Lower lobe of right lung (tissue), 2 donors: ENCODE measurements around the gene SH3GL1. TPM values are rescaled to one million over a fixed set of nuclear protein-coding genes. Genes with fewer than 3 reads are reported as not detected.
A peak's percentile ranks its signal among the peaks of the same experiment; 100 is the strongest.

Experiments used
- ATAC-seq, 2 donors: fragments of 200-7000 bp; cut with Tn5 transposase; one replicate each; pipeline ENCODE4 v1.9.1; 2020 to 2022; ENCODE audit warnings: mild to moderate bottlenecking in 2 of 2, moderate library complexity in 2 of 2
- DNase-seq: peaks from one replicate; pipeline ENCODE4 v3.0.0-alpha.2; 2020
- H3K27ac ChIP-seq: fragments of 200-600 bp; one replicate; pipeline ENCODE4 v1.8.0; 2022
- H3K27me3 ChIP-seq: fragments of 200-600 bp; one replicate; pipeline ENCODE4 v1.8.0; 2022; ENCODE audit warnings: low read depth
- H3K36me3 ChIP-seq: fragments of 200-600 bp; one replicate; pipeline ENCODE4 v1.8.0; 2022; ENCODE audit warnings: mild to moderate bottlenecking
- H3K4me1 ChIP-seq: fragments of 200-600 bp; one replicate; pipeline ENCODE4 v1.8.0; 2022
- H3K4me3 ChIP-seq: fragments of 200-600 bp; one replicate; pipeline ENCODE4 v1.8.0; 2022; ENCODE audit warnings: mild to moderate bottlenecking
- H3K9me3 ChIP-seq: fragments of 200-600 bp; one replicate; pipeline ENCODE4 v1.8.0; 2022
- CTCF ChIP-seq: fragments of 200-600 bp; IDR thresholded peaks from one replicate; pipeline ENCODE4 v1.8.0; 2022; ENCODE audit warnings: antibody characterized with exemption, mild to moderate bottlenecking
- intact Hi-C: fragments of 100-400 bp; cut with DNase I; formaldehyde crosslinking; loops from one replicate; pipeline ENCODE4 v1.11.0; 2022
- total RNA-seq: library from RNA; stranded (reverse); fragmentation: NEBNext Ultra II Directional; extraction: Animal tissue kit (Norgen Biotek cat#: 25700); gene quantifications from one replicate; pipeline ENCODE4 v1.2.1, GENCODE V29; 2021
- donor health status: DM: no; HTN: yes; CAD: no; lungs with severe emphysema.

SH3GL1 gene
- total RNA-seq, 1 donor from 2014 or later = 44.3 TPM

- peak overlapping the region; percentile 9 for H3K4me3 ChIP-seq
- H3K36me3 ChIP-seq = peaks cover 24% of the 10 kb centered on the region
- peaks cover 63% of the 10 kb centered on the region for H3K4me1 ChIP-seq
- DNase-seq = peak; percentile 46
- H3K27me3 ChIP-seq = no peaks in the 10 kb centered on the region
- intact Hi-C loops = no loop called here
- no peaks in the 10 kb centered on the region for H3K9me3 ChIP-seq
- TF ChIP-seq CTCF = no peak
- peak overlapping the region; percentile 84 for H3K27ac ChIP-seq
- ATAC-seq = peak; percentile 18 to 48
These were observed 10.3 kb downstream of the SH3GL1 start for GRCh38 chr19:4390017-4390566.

GRCh38 chr19:4389511-4390016, 10.8 kb downstream of the SH3GL1 start:
- ATAC-seq (no peak), DNase-seq (no peak)
- Histone ChIP-seq H3K27ac (peak overlapping the region; percentile 84), H3K9me3 (no peaks in the 10 kb centered on the region), H3K4me1 (peaks cover 63% of the 10 kb centered on the region), H3K4me3 (peak overlapping the region; percentile 9), H3K36me3 (peaks cover 23% of the 10 kb centered on the region), H3K27me3 (no peaks in the 10 kb centered on the region)
- no peak for TF ChIP-seq CTCF
- intact Hi-C loops = no loop called here

- no peak for DNase-seq
- no peak for TF ChIP-seq CTCF
- H3K4me1 ChIP-seq = peaks cover 59% of the 10 kb centered on the region
These were observed 11.3 kb downstream of the SH3GL1 start for GRCh38 chr19:4389064-4389375.

GRCh38 chr19:4388337-4389063, 11.8 kb downstream of the SH3GL1 start:
- TF ChIP-seq CTCF = no peak
- H3K36me3 ChIP-seq = peaks cover 32% of the 10 kb centered on the region

More at GRCh38 chr19:4389064-4389375, 11.3 kb downstream of the SH3GL1 start:
- intact Hi-C loops = no loop called here
- Histone ChIP-seq H3K4me3 (no peak overlapping the region), H3K36me3 (peaks cover 28% of the 10 kb centered on the region), H3K27ac (peak overlapping the region; percentile 84), H3K27me3 (no peaks in the 10 kb centered on the region), H3K9me3 (no peaks in the 10 kb centered on the region)
- ATAC-seq = no peak

GRCh38 chr19:4386041-4386782, 14.1 kb downstream of the SH3GL1 start:
- intact Hi-C loops = no loop called here
- H3K36me3 ChIP-seq = peaks cover 37% of the 10 kb centered on the region

More at GRCh38 chr19:4388337-4389063, 11.8 kb downstream of the SH3GL1 start:
- no peaks in the 10 kb centered on the region for H3K9me3 ChIP-seq
- intact Hi-C loops = no loop called here
- ATAC-seq (peak; percentile 24 to 52), DNase-seq (peak; percentile 52)
- peak overlapping the region; percentile 84 for H3K27ac ChIP-seq
- H3K4me1 ChIP-seq = peaks cover 55% of the 10 kb centered on the region
- H3K27me3 ChIP-seq = no peaks in the 10 kb centered on the region
- H3K4me3 ChIP-seq = no peak overlapping the region

More at GRCh38 chr19:4386041-4386782, 14.1 kb downstream of the SH3GL1 start:
- H3K27me3 ChIP-seq = no peaks in the 10 kb centered on the region
- DNase-seq = no peak
- TF ChIP-seq CTCF = no peak
- H3K4me1 ChIP-seq = peaks cover 34% of the 10 kb centered on the region
- no peaks in the 10 kb centered on the region for H3K9me3 ChIP-seq
- H3K4me3 ChIP-seq = no peak overlapping the region
- no peak for ATAC-seq
- H3K27ac ChIP-seq = no peak overlapping the region
